Fibroblast of pulmonary artery (primary cell): ENCODE data around the gene TMEM94.

Experiments
- DNase-seq: peaks from one replicate; pipeline ENCODE4 v3.0.0-alpha.2; 2010; ENCODE audit warnings: low read depth
- H3K4me3 ChIP-seq: replicated peaks from 2 replicates; pipeline ENCODE4 v1.5.1; 2011; ENCODE audit warnings: low read depth, mild to moderate bottlenecking, control low read depth, low read length, moderate library complexity
- CTCF ChIP-seq: IDR thresholded peaks from 2 replicates; pipeline ENCODE4 v1.5.1; 2011; ENCODE audit warnings: mild to moderate bottlenecking, control low read depth, low read length, inconsistent platforms; ENCODE audit errors: missing control alignments

The TMEM94 gene

GRCh38 chr17:75540923-75541503, 84.6 kb downstream of the TMEM94 start:
- no peak for DNase-seq
- TF ChIP-seq CTCF = no peak
- no peak overlapping the region for H3K4me3 ChIP-seq

- TF ChIP-seq CTCF = no peak
- no peak for DNase-seq
- no peak overlapping the region for H3K4me3 ChIP-seq
These were observed 85.8 kb downstream of the TMEM94 start for GRCh38 chr17:75542229-75542628.

GRCh38 chr17:75542728-75543336, 86.4 kb downstream of the TMEM94 start:
- H3K4me3 ChIP-seq = no peak overlapping the region
- no peak for TF ChIP-seq CTCF
- DNase-seq = no peak

DNA sequence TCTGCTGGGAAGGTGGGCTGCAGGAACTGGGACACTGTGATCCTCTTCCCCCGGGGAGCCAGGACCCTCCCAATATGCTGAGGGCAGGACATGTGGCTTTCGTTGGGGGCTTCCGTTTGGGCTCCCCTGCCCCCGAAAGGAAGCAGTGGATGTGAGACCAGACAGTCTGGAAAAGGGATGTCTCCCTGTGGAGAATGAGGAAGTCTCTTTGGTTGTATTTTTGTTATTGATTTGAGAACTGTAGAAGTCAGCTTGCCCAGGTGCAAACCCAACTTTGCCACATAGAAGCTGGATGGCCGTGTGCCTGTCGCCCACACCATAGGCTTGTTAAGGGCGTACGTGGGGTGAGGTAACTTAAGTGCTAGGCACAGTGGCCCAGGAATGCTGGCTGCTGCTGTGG, 87.8 kb downstream of the TMEM94 start:
- DNase-seq = no peak
- no peak for TF ChIP-seq CTCF
- no peak overlapping the region for H3K4me3 ChIP-seq

DNA sequence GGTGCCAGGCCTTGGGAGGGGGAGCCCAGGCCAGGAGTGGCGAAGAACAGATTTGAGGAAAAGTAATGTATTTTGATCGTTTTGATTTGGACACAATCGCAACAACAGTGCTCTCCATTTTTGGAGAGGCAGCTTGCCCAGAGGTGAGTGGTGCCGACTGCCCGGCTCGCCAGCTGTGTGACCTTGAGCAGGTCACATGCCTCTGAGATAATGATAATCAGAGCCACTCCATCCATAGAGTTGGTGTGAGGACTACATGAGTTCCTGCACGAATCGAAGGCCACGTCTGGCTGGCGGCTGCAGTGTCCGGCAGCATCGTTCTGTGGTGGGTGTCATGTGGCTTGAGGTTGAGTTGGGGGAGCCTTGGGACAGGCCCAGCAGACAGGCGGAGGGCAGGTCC, 89.7 kb downstream of the TMEM94 start:
- no peak for TF ChIP-seq CTCF
- H3K4me3 ChIP-seq = no peak overlapping the region
- DNase-seq = no peak

- no peak overlapping the region for H3K4me3 ChIP-seq
- DNase-seq = no peak
- TF ChIP-seq CTCF = no peak
These were observed 90.7 kb downstream of the TMEM94 start for GRCh38 chr17:75547091-75547490.

- H3K4me3 ChIP-seq = no peak overlapping the region
- no peak for TF ChIP-seq CTCF
- DNase-seq = no peak
These were observed 92.4 kb downstream of the TMEM94 start for GRCh38 chr17:75548813-75549212.
